HG02798 (cell line): ENCODE measurements around the gene GP5.

ENCODE experiments used
- ATAC-seq: cut with Tn5 transposase; IDR thresholded peaks from one replicate; pipeline ENCODE4 v1.9.1; 2021; ENCODE audit warnings: mild to moderate bottlenecking; ENCODE audit not compliant: unreplicated experiment, poor library complexity

GP5 gene

GRCh38 chr3:194379651-194380050 lies 19.4 kb downstream of the GP5 start:
- no peak for ATAC-seq

DNA sequence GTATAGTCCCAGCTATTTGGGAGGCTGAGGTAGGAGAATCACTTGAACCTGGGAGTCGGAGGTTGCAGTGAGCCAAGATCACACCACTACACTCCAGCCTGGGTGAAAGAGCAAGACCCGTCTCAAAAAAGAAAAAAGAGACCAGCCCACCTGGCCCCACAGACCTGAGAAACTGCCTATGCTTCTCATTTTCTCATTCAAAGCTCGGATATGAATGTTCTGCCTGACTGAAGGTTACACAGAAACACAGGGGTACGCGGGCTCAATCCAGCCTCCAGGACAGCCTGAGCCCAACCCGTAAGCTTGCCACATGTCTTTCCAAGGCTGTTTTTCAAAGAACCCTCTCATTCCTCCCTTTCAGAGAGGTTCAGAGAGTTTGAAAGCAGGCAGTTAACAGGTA lies 19.8 kb downstream of the GP5 start:
- no peak for ATAC-seq

GRCh38 chr3:194377708-194378107 lies 21.4 kb downstream of the GP5 start:
- no peak for ATAC-seq

GRCh38 chr3:194376241-194376560 lies 22.9 kb downstream of the GP5 start:
- ATAC-seq, result no peak

DNA sequence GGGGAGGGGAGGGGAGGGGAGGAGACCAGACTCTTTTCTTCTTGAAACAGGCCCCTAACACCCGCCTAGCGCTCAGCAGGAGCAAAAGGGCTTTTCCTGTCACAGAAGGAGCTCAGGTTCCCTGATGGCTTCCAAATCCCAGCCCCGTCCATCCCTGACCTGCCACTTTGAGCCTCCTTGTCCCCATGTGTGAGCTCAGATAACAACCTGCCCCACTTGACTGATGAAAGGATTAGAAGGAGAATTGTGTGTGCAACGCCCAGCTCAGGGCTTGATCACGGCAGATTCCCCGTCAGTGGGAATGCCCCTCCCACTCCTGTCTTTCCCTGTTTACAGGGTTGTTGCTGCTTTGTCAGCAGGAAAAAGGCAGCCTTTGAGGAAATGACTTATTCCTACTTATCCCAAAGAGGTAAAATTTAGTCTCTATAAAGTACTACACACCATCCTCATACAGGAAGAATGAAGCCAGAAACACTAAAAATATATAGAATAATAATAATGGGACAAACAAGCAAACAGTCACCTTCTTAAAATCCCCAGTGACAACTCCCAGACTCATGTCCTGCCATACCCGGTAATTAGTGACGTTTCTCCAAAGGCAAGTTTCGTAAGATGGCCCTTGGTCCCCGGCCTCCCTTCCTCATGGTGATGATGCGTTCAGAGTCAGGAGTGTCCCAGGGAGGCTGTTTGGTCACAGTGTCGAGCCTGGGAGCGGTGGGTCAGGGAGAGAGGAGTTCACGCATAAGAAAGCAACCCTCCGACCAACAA lies 23.4 kb downstream of the GP5 start:
- ATAC-seq, result no peak

DNA sequence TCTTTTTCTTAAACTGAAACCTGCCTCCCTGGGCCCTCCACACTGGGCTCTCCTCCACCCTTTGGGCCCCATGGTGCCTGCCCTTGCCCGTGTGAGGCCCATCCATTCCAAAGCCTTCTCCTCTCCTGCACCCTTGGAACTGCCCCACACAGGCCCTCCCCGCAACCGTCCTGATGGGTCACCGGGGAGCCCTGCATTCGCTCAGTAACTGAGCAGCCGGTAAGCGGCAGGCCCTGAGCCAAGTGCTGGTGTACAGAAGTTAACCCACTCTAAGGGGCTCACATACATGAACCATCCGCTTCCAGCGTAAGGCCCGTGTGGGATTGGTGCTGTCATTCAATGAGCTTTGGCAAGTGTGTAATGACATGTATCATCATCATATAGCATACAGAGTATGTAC lies 24.1 kb downstream of the GP5 start:
- no peak for ATAC-seq

DNA sequence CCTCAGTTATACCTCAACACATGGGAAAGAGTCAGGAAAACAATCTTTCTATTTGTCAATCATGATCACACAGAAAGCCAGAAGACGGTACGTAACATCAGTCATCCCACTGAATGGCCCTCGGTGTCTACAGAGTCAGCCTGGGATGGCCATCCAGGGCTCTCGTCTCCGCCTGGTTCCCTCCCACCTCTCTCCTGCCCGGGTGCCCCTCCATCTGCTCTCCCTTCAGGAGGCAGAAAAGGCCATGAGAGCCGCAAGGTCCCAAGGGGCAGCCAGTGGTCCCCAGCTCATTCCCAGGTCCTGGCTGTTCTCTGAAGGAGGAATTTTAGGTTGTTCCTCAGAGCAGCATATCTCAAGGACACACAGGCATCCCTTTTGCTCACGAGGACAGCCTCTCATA lies 25.2 kb downstream of the GP5 start:
- ATAC-seq, result no peak

GRCh38 chr3:194373028-194373427 lies 26.0 kb downstream of the GP5 start:
- ATAC-seq, result no peak

- no peak for ATAC-seq
These were observed 28.3 kb downstream of the GP5 start for GRCh38 chr3:194370753-194371152.

DNA sequence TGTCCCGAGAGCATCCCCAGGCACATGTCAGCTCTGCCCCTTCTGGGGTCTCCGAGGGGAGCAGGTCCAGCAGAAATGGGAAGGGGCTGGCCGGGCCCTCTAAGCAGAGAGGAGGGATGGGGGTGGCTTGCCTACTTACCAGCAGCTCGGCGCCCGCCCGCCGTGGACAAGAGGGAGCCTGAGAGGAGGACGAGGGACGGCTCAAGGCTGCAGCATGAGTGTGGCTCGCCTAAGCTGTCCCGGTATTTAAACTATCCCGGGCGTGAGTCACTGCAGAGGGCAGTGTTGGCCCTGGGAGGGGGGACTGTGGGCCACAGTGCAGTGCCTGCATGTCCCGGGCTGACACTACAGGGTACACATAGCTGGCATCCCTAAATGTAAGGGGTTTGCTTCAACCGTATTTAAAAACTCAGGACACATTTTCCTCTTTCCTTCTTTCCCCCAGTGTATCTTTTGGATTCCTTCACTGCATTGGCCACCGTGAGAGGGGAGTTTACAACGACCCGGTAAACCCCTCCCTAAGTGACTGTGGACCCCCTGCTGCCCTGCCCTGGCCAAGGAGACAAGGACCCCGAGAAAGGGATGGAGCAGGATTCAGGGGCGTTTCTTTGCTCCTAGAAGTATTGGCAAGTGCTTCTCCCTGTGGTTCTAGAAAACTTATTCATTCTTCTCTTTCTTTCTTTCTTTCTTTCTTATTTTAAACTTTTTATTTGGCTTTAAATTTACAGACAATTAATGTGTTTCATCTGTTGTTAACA lies 29.4 kb downstream of the GP5 start, which contains the start of gene LRRC15:
LRRC15 (minus strand) TSS at position 222 of the 758 bp plus-strand sequence. CDS start 8,700 bp downstream, outside the sequence.
- no peak for ATAC-seq

- ATAC-seq, result no peak
These were observed 30.1 kb downstream of the GP5 start for GRCh38 chr3:194368918-194369317.

DNA sequence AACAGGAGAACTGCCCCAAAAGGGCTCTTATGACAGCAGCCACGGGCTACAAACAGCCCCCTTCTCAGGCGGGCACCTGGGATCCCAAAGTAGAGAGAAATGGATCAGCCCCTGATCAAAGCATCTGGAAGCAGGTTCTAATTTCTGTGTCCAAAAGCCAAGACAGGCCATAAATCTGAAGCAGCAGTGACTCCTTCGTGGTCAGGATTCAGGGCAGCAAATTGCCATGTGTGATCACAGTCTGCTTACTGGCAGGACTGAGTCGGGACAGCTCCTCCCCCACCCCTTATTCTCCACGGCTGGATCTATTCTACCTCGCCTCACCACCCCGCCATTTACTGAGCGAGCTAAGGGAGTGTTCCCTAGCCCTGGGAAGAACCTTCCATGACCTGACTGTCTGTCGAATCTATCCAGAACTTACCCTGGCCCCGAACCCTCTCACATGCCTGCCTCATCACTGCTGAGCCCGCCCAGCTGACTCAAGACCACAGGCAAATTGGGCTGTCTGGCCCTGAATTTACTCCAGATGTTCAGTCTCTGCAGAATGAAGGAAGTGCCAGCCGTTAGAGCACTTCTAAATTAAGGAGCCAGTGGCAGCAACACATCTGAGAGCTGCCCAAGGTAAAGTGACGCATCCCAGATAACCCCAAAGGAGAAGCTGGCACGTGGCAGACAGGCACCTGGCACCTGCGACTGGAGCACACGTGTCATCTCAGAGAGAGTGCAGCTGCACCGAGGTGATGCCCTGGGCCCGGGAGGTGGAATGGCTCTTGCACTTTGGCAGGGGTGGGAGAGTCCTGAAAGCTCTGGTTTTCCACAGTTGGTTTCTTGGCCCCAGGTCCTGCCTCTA lies 30.8 kb downstream of the GP5 start:
- ATAC-seq, result no peak

DNA sequence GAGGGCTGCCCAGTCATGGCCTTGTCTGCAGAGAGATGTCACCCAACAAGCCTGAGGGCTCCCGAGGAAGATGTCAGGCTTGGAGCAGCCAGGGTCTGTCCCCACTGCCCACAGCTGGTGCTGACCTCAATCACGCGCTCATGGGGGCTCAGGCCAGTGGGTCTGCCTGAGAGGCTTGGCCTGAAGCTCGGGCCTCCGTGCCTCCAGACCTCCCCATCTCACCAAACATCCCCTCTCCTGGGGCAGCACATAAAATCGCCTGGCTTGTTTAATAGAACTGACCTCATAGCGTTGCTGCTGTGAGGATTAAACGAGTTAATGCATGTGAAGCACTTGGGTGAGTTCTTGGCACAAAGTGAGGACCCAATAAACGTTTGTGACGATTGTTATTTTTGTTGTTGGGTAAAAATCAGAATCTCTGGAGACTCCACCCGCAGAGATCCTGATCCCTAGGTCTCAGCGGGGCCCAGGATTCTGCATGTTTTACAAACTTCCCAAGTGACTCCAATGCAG lies 33.0 kb downstream of the GP5 start:
- no peak for ATAC-seq

DNA sequence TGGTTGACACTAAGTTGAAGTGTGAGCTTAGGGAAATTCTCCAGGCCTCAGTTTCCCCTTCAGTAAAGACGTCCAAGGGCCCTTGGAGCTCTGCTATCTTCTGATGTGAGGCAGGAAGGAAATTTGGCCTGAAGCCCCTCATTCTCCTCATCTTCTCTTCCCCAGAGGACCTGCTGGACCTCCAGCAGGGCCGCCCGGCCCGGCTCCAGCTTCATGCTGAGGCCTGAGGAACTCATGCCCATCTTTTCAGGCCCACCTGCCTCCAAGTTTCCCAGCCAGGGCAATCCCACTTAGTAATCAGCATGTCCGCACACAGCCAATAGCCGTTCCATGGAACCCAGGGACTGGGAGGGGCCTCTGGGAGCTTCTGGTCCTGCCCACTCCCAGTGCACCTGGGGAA lies 33.5 kb downstream of the GP5 start:
- ATAC-seq, result no peak

GRCh38 chr3:194364652-194365434 lies 34.2 kb downstream of the GP5 start:
- ATAC-seq, result no peak

- no peak for ATAC-seq
These were observed 34.8 kb downstream of the GP5 start for GRCh38 chr3:194364314-194364651.

- no peak for ATAC-seq
These were observed 38.5 kb downstream of the GP5 start for GRCh38 chr3:194360568-194360967.

DNA sequence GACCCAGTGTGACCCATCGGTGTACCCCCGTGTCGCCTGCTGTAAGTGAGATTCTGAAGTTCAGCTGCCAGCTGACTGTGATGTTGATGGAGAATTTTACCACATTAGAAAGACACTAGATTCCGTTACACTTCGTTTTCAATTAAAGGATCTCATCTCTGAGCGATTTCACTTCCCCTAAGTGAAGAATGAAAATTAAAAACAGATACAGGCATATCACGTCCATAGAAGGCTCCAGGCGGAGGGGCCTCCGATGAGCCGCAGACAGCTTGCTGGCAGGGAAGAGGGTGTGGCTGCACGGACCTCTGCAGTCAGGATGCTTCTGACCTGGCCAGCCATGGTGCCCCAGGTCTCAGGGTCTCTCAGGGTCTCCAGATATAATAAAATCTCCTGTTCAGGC lies 41.4 kb downstream of the GP5 start:
- no peak for ATAC-seq

GRCh38 chr3:194355379-194355778 lies 43.7 kb downstream of the GP5 start:
- no peak for ATAC-seq

DNA sequence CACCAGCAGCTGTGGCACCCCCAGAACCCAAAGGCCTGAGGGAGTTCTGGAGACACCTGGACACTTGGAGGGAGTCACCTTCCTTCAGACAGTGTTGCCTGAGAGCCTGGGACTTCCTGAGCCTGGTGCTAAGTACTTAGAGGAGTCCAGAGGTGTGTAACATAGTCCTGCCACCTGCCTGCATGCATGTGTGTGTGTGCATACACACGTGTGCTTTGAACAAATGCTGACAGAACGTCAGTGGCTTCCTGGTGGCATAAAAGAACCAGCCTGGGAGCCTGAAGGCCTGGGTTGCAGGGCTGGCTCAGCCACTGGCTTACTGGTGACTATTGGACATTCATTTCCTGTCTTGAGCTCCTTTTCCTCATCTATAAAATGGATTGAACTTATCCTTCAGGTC lies 44.8 kb downstream of the GP5 start:
- ATAC-seq, result no peak
